Measurements from ENCODE around the gene CYP1B1.

CYP1B1 gene

GRCh38 chr2:38066421-38067115 is 9.4 kb downstream of the CYP1B1 start:
- Histone ChIP-seq H3K4me3 (ENCODE audit: low read depth in 1 of 5, low read length in 5 of 5) (no peak overlapping the region), H3K36me3 (ENCODE audit: control insufficient read depth in 5 of 5, insufficient read depth in 5 of 5, low read length in 5 of 5) (no peaks in the 10 kb centered on the region)

GRCh38 chr2:38065502-38066135 is 10.3 kb downstream of the CYP1B1 start:
- H3K9me3 ChIP-seq (ENCODE audit: control insufficient read depth in 5 of 5, low read length in 5 of 5), result no peaks in the 10 kb centered on the region
- H3K9ac ChIP-seq (ENCODE audit: low read length in 5 of 5), result no peak overlapping the region
- H3K4me3 ChIP-seq (ENCODE audit: low read depth in 1 of 5, low read length in 5 of 5), result no peak overlapping the region
- H3K4me1 ChIP-seq (ENCODE audit: control insufficient read depth in 5 of 5, insufficient read depth in 5 of 5, low read length in 5 of 5), result peaks cover 0 to 10% (median 0%) of the 10 kb centered on the region in 5 donors
- no peaks in the 10 kb centered on the region for H3K27me3 ChIP-seq (ENCODE audit: control insufficient read depth in 5 of 5, insufficient read depth in 4 of 5, low read length in 5 of 5)
- H3K36me3 ChIP-seq (ENCODE audit: control insufficient read depth in 5 of 5, insufficient read depth in 5 of 5, low read length in 5 of 5), result no peaks in the 10 kb centered on the region
- H3K27ac ChIP-seq (ENCODE audit: low read depth, low read length), result no peak overlapping the region

More at GRCh38 chr2:38066421-38067115, 9.4 kb downstream of the CYP1B1 start:
- H3K27me3 ChIP-seq (ENCODE audit: control insufficient read depth in 5 of 5, insufficient read depth in 4 of 5, low read length in 5 of 5), result no peaks in the 10 kb centered on the region
- no peaks in the 10 kb centered on the region for H3K9me3 ChIP-seq (ENCODE audit: control insufficient read depth in 5 of 5, low read length in 5 of 5)
- no peak overlapping the region for H3K27ac ChIP-seq (ENCODE audit: low read depth, low read length)
- H3K4me1 ChIP-seq (ENCODE audit: control insufficient read depth in 5 of 5, insufficient read depth in 5 of 5, low read length in 5 of 5), result peaks cover 0 to 10% (median 0%) of the 10 kb centered on the region in 5 donors
- H3K9ac ChIP-seq (ENCODE audit: low read length in 5 of 5), result no peak overlapping the region

DNA sequence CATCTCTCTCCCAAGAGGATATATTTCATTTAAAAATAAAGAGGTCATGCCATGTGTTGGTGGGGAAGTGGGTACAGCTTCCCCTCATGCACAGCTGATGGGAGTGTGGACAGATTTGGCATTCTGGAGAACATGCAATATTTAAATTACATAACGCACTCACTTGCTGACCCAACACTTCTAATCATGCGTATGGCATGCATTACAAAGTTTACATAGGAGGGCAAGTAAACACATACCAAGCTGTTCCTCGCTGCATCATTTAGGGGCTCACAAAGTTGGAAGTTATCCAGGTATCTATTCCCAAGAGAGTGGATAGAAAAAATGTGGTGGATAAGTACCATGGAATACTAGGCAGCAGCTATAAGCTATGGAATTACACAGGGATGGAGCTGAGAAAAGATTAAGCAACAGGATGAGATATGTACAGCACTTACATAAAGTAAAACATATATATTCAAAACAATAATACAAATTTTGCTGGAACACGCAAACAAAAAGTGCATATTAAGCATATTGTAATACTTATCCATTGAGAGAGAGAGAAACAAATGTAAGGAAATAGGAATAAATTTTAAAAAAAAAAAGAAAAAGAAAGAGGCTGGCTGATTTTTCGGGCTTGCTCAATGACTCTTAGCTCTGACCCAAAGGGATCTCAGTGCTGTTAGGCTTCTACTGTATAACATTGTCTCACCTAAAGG is 11.0 kb downstream of the CYP1B1 start:
- Histone ChIP-seq H3K36me3 (ENCODE audit: control insufficient read depth in 5 of 5, insufficient read depth in 5 of 5, low read length in 5 of 5) (no peaks in the 10 kb centered on the region), H3K9ac (ENCODE audit: low read length in 5 of 5) (no peak overlapping the region), H3K4me1 (ENCODE audit: control insufficient read depth in 5 of 5, insufficient read depth in 5 of 5, low read length in 5 of 5) (peaks cover 0 to 10% (median 0%) of the 10 kb centered on the region in 5 donors), H3K9me3 (ENCODE audit: control insufficient read depth in 5 of 5, low read length in 5 of 5) (no peaks in the 10 kb centered on the region), H3K4me3 (ENCODE audit: low read depth in 1 of 5, low read length in 5 of 5) (no peak overlapping the region), H3K27ac (ENCODE audit: low read depth, low read length) (no peak overlapping the region), H3K27me3 (ENCODE audit: control insufficient read depth in 5 of 5, insufficient read depth in 4 of 5, low read length in 5 of 5) (no peaks in the 10 kb centered on the region)

DNA sequence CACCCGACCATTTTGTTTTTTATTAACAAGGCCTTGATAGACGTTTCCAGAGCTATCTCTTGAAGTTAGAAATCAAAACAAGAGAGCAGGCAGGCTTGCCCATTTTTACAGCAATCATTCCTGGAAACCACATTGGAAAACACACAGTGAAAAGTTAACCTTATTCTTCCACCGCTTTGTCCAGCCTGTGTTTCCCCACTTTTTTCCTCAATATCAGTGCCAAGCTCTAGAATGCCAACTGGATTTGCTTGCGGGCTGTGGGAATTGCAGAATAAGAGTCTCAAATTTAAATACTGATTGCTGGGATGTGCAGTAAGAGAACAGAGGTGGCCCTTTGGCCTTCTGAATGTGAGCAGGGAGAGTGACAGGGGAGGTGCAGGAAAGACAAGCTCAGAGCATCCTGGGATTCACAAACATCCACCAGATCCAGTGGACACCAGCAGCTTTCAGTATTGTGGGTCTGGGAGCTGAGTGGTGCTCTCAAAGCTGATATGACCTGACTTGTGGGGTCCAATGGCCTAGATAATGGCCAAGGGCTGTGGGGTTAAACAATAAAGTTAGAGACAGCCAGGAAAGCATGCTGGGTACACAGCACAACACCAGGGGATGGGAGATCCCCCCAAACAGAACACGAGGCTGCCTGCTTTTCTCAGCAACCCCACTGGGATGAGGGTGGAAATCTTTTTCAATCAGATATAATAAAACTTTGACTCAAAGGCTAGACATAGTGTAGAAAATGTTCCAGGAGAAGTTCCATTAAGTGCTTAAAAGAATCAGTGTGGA is 15.5 kb downstream of the CYP1B1 start:
- no peaks in the 10 kb centered on the region for H3K36me3 ChIP-seq (ENCODE audit: control insufficient read depth in 5 of 5, insufficient read depth in 5 of 5, low read length in 5 of 5)
- no peak overlapping the region for H3K27ac ChIP-seq (ENCODE audit: low read depth, low read length)
- H3K27me3 ChIP-seq (ENCODE audit: control insufficient read depth in 5 of 5, insufficient read depth in 4 of 5, low read length in 5 of 5), result peaks cover 0 to 2% (median 0%) of the 10 kb centered on the region in 5 donors
- H3K9ac ChIP-seq (ENCODE audit: low read length in 5 of 5), result no peak overlapping the region
- no peak overlapping the region for H3K4me3 ChIP-seq (ENCODE audit: low read depth in 1 of 5, low read length in 5 of 5)
- no peaks in the 10 kb centered on the region for H3K9me3 ChIP-seq (ENCODE audit: control insufficient read depth in 5 of 5, low read length in 5 of 5)
- no peaks in the 10 kb centered on the region for H3K4me1 ChIP-seq (ENCODE audit: control insufficient read depth in 5 of 5, insufficient read depth in 5 of 5, low read length in 5 of 5)

- no peak overlapping the region for H3K27ac ChIP-seq (ENCODE audit: low read depth, low read length)
- peaks cover 0 to 2% (median 0%) of the 10 kb centered on the region in 5 donors for H3K27me3 ChIP-seq (ENCODE audit: control insufficient read depth in 5 of 5, insufficient read depth in 4 of 5, low read length in 5 of 5)
- H3K4me1 ChIP-seq (ENCODE audit: control insufficient read depth in 5 of 5, insufficient read depth in 5 of 5, low read length in 5 of 5), result no peaks in the 10 kb centered on the region
- no peak overlapping the region for H3K9ac ChIP-seq (ENCODE audit: low read length in 5 of 5)
- no peaks in the 10 kb centered on the region for H3K9me3 ChIP-seq (ENCODE audit: control insufficient read depth in 5 of 5, low read length in 5 of 5)
- no peaks in the 10 kb centered on the region for H3K36me3 ChIP-seq (ENCODE audit: control insufficient read depth in 5 of 5, insufficient read depth in 5 of 5, low read length in 5 of 5)
- H3K4me3 ChIP-seq (ENCODE audit: low read depth in 1 of 5, low read length in 5 of 5), result no peak overlapping the region
These were observed 18.1 kb downstream of the CYP1B1 start for GRCh38 chr2:38057651-38058410.

DNA sequence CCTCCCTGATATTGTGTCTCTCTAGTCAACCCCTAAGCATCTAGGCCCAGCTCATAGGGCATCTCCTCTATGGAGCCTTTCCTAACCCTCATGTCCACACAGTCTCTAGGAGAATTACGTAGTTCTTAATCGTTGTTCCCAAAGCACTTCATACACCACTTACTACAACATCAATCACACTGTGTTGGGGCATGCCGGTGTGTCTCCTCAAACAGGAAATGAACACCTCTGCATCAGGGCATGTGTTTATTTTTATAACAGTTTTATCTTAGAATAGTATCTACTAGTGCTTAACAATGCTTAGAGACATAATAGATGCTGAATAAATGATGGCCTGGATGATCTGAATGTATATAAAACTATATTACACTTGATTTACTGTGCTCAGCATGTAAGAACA is 19.7 kb downstream of the CYP1B1 start:
- Histone ChIP-seq H3K27me3 (ENCODE audit: control insufficient read depth in 5 of 5, insufficient read depth in 4 of 5, low read length in 5 of 5) (peaks cover 0 to 2% (median 0%) of the 10 kb centered on the region in 5 donors), H3K9me3 (ENCODE audit: control insufficient read depth in 5 of 5, low read length in 5 of 5) (no peaks in the 10 kb centered on the region), H3K36me3 (ENCODE audit: control insufficient read depth in 5 of 5, insufficient read depth in 5 of 5, low read length in 5 of 5) (no peaks in the 10 kb centered on the region), H3K4me3 (ENCODE audit: low read depth in 1 of 5, low read length in 5 of 5) (no peak overlapping the region), H3K4me1 (ENCODE audit: control insufficient read depth in 5 of 5, insufficient read depth in 5 of 5, low read length in 5 of 5) (no peaks in the 10 kb centered on the region), H3K9ac (ENCODE audit: low read length in 5 of 5) (no peak overlapping the region), H3K27ac (ENCODE audit: low read depth, low read length) (no peak overlapping the region)

DNA sequence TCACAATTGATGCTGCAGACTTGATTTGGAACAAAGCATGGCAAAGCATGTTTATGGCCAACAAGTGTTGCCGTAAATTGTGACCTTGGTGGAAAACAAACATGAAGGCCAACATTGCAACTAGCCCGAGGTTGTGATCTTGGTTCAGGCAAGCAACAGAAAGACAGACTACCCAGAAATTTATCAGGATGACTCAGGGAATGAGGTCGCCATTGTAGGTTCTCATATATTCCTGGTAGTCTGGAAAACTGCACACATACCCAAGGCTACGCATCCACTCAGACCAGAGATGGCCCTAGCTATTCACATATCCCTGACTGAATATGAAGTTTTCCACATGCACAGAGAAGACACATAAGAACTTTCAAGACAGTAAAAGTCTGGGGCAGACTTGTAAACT is 30.1 kb downstream of the CYP1B1 start:
- H3K4me3 ChIP-seq (ENCODE audit: low read depth in 1 of 5, low read length in 5 of 5), result no peak overlapping the region
- H3K9ac ChIP-seq (ENCODE audit: low read length in 5 of 5), result no peak overlapping the region
- H3K36me3 ChIP-seq (ENCODE audit: control insufficient read depth in 5 of 5, insufficient read depth in 5 of 5, low read length in 5 of 5), result no peaks in the 10 kb centered on the region
- H3K27me3 ChIP-seq (ENCODE audit: control insufficient read depth in 5 of 5, insufficient read depth in 4 of 5, low read length in 5 of 5), result no peaks in the 10 kb centered on the region
- no peaks in the 10 kb centered on the region for H3K4me1 ChIP-seq (ENCODE audit: control insufficient read depth in 5 of 5, insufficient read depth in 5 of 5, low read length in 5 of 5)
- no peak overlapping the region for H3K27ac ChIP-seq (ENCODE audit: low read depth, low read length)
- no peaks in the 10 kb centered on the region for H3K9me3 ChIP-seq (ENCODE audit: control insufficient read depth in 5 of 5, low read length in 5 of 5)

DNA sequence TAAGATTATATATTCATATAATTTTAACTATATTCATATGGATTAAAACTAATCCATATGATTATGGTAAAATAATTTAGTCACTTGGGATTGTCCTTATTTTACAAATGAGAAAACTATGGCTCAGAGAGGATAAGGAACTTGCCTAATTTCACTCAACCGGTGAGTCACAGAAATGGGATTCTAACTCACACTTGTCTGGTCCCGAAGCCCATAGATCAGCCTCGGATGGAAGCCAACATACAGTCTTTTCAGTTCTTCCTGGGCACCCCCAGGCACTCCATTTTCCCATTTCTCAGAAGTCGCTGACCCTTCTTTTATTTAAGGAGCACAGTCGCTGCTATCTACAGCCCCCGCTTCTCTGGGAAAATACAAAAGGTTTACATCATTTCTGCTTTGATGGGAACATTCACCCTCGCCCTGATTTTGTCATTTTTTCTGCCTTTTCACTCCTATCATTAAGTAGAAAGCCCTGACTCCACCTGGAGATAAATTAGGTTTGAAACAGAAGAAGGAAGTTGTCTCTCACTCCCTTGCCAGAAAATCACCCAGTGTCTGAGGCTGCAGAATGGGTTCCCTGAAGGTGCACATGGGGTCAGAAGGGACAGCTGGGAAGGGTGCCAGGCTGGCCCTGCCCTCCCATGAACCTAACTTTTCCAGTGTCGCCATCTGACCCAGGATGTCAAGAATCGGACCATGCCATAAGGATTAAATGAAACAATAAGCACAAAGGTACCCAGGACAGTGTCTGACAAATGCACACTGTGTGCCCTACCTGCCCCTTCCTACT is 36.6 kb downstream of the CYP1B1 start:
- Histone ChIP-seq H3K27ac (ENCODE audit: low read depth, low read length) (no peak overlapping the region), H3K27me3 (ENCODE audit: control insufficient read depth in 5 of 5, insufficient read depth in 4 of 5, low read length in 5 of 5) (peaks cover 0 to 8% (median 2%) of the 10 kb centered on the region in 5 donors)

DNA sequence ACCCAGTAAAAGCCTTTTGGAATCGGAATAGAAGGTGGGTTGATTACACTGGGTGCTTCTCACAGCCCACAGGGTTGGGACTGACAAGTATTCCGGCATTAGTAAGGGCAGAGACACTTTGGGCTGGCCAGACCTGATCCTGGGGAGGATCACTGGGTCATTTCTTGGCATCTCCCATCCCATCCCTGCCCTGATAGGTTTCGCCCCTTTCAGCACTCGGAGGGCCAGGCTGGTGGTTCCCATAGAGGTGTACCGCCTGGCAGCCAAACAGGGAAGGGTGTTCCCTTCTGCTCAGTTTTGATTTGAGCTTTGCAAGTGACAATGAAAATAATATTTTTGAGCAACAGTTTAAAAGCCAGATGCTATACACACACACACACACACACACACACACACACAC is 37.3 kb downstream of the CYP1B1 start:
- Histone ChIP-seq H3K27me3 (ENCODE audit: control insufficient read depth in 5 of 5, insufficient read depth in 4 of 5, low read length in 5 of 5) (peaks cover 0 to 8% (median 2%) of the 10 kb centered on the region in 5 donors), H3K9ac (ENCODE audit: low read length in 5 of 5) (peak overlapping the region in 4 of 5 donors; percentile 32 to 78 (median 58)), H3K36me3 (ENCODE audit: control insufficient read depth in 5 of 5, insufficient read depth in 5 of 5, low read length in 5 of 5) (no peaks in the 10 kb centered on the region), H3K9me3 (ENCODE audit: control insufficient read depth in 5 of 5, low read length in 5 of 5) (no peaks in the 10 kb centered on the region), H3K4me3 (ENCODE audit: low read depth in 1 of 5, low read length in 5 of 5) (peak overlapping the region; percentile 50 to 68 (median 61)), H3K4me1 (ENCODE audit: control insufficient read depth in 5 of 5, insufficient read depth in 5 of 5, low read length in 5 of 5) (peaks cover 0 to 22% (median 16%) of the 10 kb centered on the region in 5 donors), H3K27ac (ENCODE audit: low read depth, low read length) (peak overlapping the region; percentile 61)

More for the DNA sequence above, 36.6 kb downstream of the CYP1B1 start:
- Histone ChIP-seq H3K9ac (ENCODE audit: low read length in 5 of 5) (no peak overlapping the region), H3K4me3 (ENCODE audit: low read depth in 1 of 5, low read length in 5 of 5) (no peak overlapping the region), H3K9me3 (ENCODE audit: control insufficient read depth in 5 of 5, low read length in 5 of 5) (no peaks in the 10 kb centered on the region), H3K36me3 (ENCODE audit: control insufficient read depth in 5 of 5, insufficient read depth in 5 of 5, low read length in 5 of 5) (no peaks in the 10 kb centered on the region), H3K4me1 (ENCODE audit: control insufficient read depth in 5 of 5, insufficient read depth in 5 of 5, low read length in 5 of 5) (peaks cover 0 to 22% (median 16%) of the 10 kb centered on the region in 5 donors)
